Activated CD4-positive, alpha-beta T cell treated with anti-CD3 and anti-CD28 coated beads for 36 hours (primary cell): Measurements from ENCODE around the gene RAB27B. TPM values are rescaled to one million over a fixed set of nuclear protein-coding genes. Genes with fewer than 3 reads are reported as not detected.
A peak's percentile ranks its signal among the peaks of the same experiment; 100 is the strongest.
"Not testable (repeated sequence)": the region's sequence is repeated elsewhere in the genome, so short reads cannot be mapped to it uniquely, and the experiment has no call there.

ENCODE experiments used
- ATAC-seq: fragments of 200-7000 bp; cut with Tn5 transposase; one replicate; pipeline ENCODE4 v1.10.0; 2021; ENCODE audit warnings: mild to moderate bottlenecking, moderate library complexity
- CTCF ChIA-PET: fragments of 350-600 bp; sonication (Branson Sonifier 250); formaldehyde crosslinking; loops from one replicate; lab custom pipeline; 2021; ENCODE audit warnings: antibody characterized with exemption; lab: Charles Lee
- POLR2A ChIA-PET: fragments of 350-600 bp; sonication (Branson Sonifier 250); formaldehyde crosslinking; loops from one replicate; lab custom pipeline; 2021; ENCODE audit warnings: antibody characterized with exemption, inconsistent platforms; lab: Charles Lee
- DNase-seq: peaks from one replicate; pipeline ENCODE4 v3.0.0-alpha.2; 2020
- H3K27ac Mint-ChIP-seq: one replicate; pipeline ENCODE4 v1.8.0; 2021; ENCODE audit warnings: mixed read lengths
- H3K27me3 Mint-ChIP-seq: one replicate; pipeline ENCODE4 v1.8.0; 2021; ENCODE audit warnings: mixed read lengths
- H3K36me3 Mint-ChIP-seq: one replicate; pipeline ENCODE4 v1.8.0; 2021; ENCODE audit warnings: low read depth, mixed read lengths
- H3K4me1 Mint-ChIP-seq: one replicate; pipeline ENCODE4 v1.8.0; 2021; ENCODE audit warnings: mixed read lengths
- H3K4me3 Mint-ChIP-seq: one replicate; pipeline ENCODE4 v1.8.0; 2021; ENCODE audit warnings: mild to moderate bottlenecking, moderate library complexity, mixed read lengths
- H3K9me3 Mint-ChIP-seq: one replicate; pipeline ENCODE4 v1.8.0; 2021; ENCODE audit warnings: low read depth, mixed read lengths
- intact Hi-C, 2 experiments: fragments of 100-400 bp; cut with DNase I in 1 of 2; cut with micrococcal nuclease in 1 of 2; formaldehyde crosslinking; loops; one replicate each; pipeline versions ENCODE4 v1.14.2 to v1.15.1; 2022 to 2024; cut with DNase I, micrococcal nuclease
- total RNA-seq, 2 experiments: library from RNA; stranded (reverse); gene quantifications; one replicate each; pipeline ENCODE4 v1.2.3, GENCODE V29; 2021

RAB27B gene
- total RNA-seq, 2 experiments from 2014 or later = 0.35 to 0.53 TPM

DNA sequence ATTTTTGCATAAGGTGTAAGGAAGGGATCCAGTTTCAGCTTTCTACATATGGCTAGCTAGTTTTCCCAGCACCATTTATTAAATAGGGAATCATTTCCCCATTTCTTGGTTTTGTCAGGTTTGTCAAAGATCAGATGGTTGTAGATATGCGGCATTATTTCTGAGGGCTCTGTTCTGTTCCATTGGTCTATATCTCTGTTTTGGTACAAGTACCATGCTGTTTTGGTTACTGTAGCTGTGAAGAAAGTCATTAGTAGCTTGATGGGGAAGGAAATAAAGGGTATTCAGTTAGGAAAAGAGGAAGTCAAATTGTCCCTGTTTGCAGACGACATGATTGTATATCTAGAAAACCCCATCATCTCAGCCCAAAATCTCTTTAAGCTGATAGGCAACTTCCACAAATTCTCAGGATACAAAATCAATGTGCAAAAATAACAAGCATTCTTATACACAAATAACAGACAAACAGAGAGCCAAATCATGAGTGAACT, 7.4 kb upstream of the RAB27B start:
- ATAC-seq, POLR2A ChIA-PET, H3K36me3 Mint-ChIP-seq, H3K27ac Mint-ChIP-seq, CTCF ChIA-PET, H3K4me3 Mint-ChIP-seq, H3K4me1 Mint-ChIP-seq, intact Hi-C loops, H3K27me3 Mint-ChIP-seq, H3K9me3 Mint-ChIP-seq, DNase-seq: not testable (repeated sequence)

GRCh38 chr18:54822872-54823845, 5.1 kb upstream of the RAB27B start:
- no peak overlapping the region for H3K4me3 Mint-ChIP-seq
- ATAC-seq = no peak
- no peak for DNase-seq
- ChIA-PET CTCF (interaction anchor here (1.0 kb wide), 1 partner anchor 20 kb away, joined by 6 read pairs; no protein-coding TSS in a partner anchor), POLR2A (no interaction called here)
- peaks cover 9% of the 10 kb centered on the region for H3K4me1 Mint-ChIP-seq
- H3K27ac Mint-ChIP-seq = no peak overlapping the region
- no peaks in the 10 kb centered on the region for H3K9me3 Mint-ChIP-seq
- H3K36me3 Mint-ChIP-seq = no peaks in the 10 kb centered on the region
- intact Hi-C loops = no loop called here
- H3K27me3 Mint-ChIP-seq = peaks cover 3% of the 10 kb centered on the region

DNA sequence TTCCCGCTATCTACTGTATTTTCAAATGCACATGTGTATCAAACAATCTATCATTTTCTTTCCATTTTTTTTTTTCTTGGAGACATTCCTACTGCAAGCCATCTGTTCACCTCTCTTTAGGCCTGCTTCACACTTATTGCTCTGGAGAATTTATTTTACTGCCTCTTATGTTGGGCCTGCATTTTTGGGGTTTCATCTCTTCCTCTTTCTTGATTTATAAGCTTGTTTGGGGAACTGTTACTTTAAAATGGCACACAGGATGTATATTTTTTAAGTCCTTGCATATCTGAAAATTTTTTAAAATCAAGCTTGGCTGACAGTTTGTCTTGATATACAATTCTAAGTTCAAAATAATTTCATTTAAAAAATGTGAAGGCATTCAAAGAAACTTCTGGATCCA, 3.5 kb upstream of the RAB27B start:
- POLR2A ChIA-PET = no interaction called here
- no peak overlapping the region for H3K4me3 Mint-ChIP-seq
- H3K9me3 Mint-ChIP-seq = no peaks in the 10 kb centered on the region
- no peak for ATAC-seq
- H3K27ac Mint-ChIP-seq = no peak overlapping the region
- H3K27me3 Mint-ChIP-seq = no peaks in the 10 kb centered on the region
- H3K36me3 Mint-ChIP-seq = no peaks in the 10 kb centered on the region
- CTCF ChIA-PET = interaction anchor here (0.6 to 1.2 kb wide), 3 partner anchors 17 to 162 kb away, joined by 3 read pairs; no protein-coding TSS in a partner anchor
- intact Hi-C loops = loop anchor here in 1 of 2 experiments (5.0 kb wide), 1 partner anchor 47 kb away; no protein-coding TSS in a partner anchor
- no peak for DNase-seq
- peaks cover 17% of the 10 kb centered on the region for H3K4me1 Mint-ChIP-seq

GRCh38 chr18:54825601-54826344, 2.5 kb upstream of the RAB27B start:
- intact Hi-C loops = loop anchor here in 1 of 2 experiments (5.0 kb wide), 1 partner anchor 48 kb away; no protein-coding TSS in a partner anchor
- no peaks in the 10 kb centered on the region for H3K9me3 Mint-ChIP-seq
- ChIA-PET CTCF (interaction anchor here (0.7 kb wide), 1 partner anchor 48 kb away, joined by 3 read pairs; no protein-coding TSS in a partner anchor), POLR2A (no interaction called here)
- no peak overlapping the region for H3K4me3 Mint-ChIP-seq
- DNase-seq = no peak
- no peaks in the 10 kb centered on the region for H3K27me3 Mint-ChIP-seq
- no peak overlapping the region for H3K27ac Mint-ChIP-seq
- peaks cover 20% of the 10 kb centered on the region for H3K4me1 Mint-ChIP-seq
- ATAC-seq = no peak
- no peaks in the 10 kb centered on the region for H3K36me3 Mint-ChIP-seq

DNA sequence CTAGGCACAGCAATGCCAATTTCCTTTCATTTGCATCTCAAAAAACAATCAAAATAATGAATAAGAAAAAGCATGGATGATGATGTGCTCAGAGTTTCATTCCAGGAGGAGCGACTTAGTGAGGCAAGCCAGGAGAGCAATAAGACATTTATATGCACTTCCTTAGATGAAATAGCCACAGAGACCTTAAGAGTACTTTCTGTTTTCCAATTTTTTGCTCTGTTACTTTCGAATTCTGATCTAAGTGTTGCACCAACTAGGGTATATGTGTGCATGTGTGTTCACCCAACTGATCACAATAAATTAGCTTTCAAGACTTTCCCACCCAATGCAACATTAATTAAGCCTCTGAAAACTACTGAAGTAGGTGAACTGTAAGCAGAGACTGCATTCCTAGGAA, 709 bp downstream of the RAB27B start:
- peak overlapping the region; percentile 49 for H3K27ac Mint-ChIP-seq
- H3K4me3 Mint-ChIP-seq = peak overlapping the region; percentile 78
- H3K4me1 Mint-ChIP-seq = peaks cover 24% of the 10 kb centered on the region
- no peak for ATAC-seq
- H3K9me3 Mint-ChIP-seq = peaks cover 8% of the 10 kb centered on the region
- ChIA-PET POLR2A (no interaction called here), CTCF (interaction anchor here (0.8 to 1.3 kb wide), 2 partner anchors 118 to 158 kb away, joined by 3 to 4 read pairs; no protein-coding TSS in a partner anchor)
- H3K27me3 Mint-ChIP-seq = no peaks in the 10 kb centered on the region
- DNase-seq = no peak
- intact Hi-C loops = loop anchor here (1.0 to 5.0 kb wide), 3 partner anchors 52 to 117 kb away; no protein-coding TSS in a partner anchor
- peaks cover 6% of the 10 kb centered on the region for H3K36me3 Mint-ChIP-seq

- Mint-ChIP-seq H3K9me3 (peaks cover 8% of the 10 kb centered on the region), H3K4me1 (peaks cover 29% of the 10 kb centered on the region), H3K36me3 (peaks cover 6% of the 10 kb centered on the region), H3K27ac (no peak overlapping the region), H3K4me3 (no peak overlapping the region), H3K27me3 (no peaks in the 10 kb centered on the region)
- no peak for DNase-seq
- ChIA-PET CTCF (no interaction called here), POLR2A (no interaction called here)
- intact Hi-C loops = loop anchor here (2.0 to 5.0 kb wide), 2 partner anchors 53 kb away; no protein-coding TSS in a partner anchor
- ATAC-seq = no peak
Measured at GRCh38 chr18:54829856-54830255, 1.6 kb downstream of the RAB27B start.

DNA sequence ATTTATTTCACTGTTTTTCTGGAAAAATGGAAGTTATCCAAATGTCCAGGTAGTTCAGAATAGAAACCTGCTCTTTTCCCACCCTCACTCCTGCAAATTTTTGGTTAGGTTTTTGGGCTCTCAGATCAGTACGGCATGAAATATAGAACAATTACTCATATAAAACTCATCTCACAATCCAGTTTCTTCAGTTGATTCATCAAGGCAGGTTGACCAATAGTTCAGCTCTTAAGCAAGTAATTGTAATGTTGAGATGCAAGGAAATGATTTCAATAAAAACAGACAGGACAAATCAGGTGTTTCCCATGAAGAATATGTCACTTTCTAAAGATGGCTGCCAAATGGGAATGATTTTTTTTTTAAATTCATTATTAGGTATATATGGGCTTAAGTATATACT, 2.0 kb downstream of the RAB27B start:
- Mint-ChIP-seq H3K27ac (no peak overlapping the region), H3K4me1 (peaks cover 30% of the 10 kb centered on the region), H3K27me3 (no peaks in the 10 kb centered on the region), H3K4me3 (no peak overlapping the region), H3K9me3 (peaks cover 8% of the 10 kb centered on the region), H3K36me3 (peaks cover 6% of the 10 kb centered on the region)
- DNase-seq (no peak), ATAC-seq (peak; percentile 25)
- POLR2A ChIA-PET = no interaction called here
- intact Hi-C loops = no loop called here
- CTCF ChIA-PET = no interaction called here

DNA sequence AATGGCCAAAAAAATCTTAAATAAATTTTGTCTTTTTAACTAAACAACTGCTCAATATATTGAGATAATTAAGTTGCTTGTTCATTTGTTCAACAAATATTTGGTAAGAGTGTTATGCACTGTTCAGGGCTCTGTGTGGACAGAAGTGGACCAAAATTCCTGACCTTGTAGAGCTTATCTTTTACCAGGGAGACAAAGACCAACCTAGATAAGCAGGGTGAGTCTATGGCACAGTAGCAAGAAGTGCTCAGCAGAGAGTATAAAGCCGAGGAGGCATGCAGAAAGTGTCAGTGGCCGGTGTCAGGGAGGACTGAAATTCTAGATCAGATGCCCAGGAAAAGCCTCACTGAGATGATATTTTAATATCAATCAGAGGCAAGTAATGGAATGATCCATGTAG, 2.6 kb downstream of the RAB27B start:
- Mint-ChIP-seq H3K27ac (no peak overlapping the region), H3K36me3 (peaks cover 6% of the 10 kb centered on the region), H3K4me1 (peaks cover 35% of the 10 kb centered on the region), H3K9me3 (peaks cover 8% of the 10 kb centered on the region), H3K27me3 (no peaks in the 10 kb centered on the region), H3K4me3 (no peak overlapping the region)
- CTCF ChIA-PET = no interaction called here
- ATAC-seq (no peak), DNase-seq (no peak)
- intact Hi-C loops = no loop called here
- POLR2A ChIA-PET = no interaction called here

DNA sequence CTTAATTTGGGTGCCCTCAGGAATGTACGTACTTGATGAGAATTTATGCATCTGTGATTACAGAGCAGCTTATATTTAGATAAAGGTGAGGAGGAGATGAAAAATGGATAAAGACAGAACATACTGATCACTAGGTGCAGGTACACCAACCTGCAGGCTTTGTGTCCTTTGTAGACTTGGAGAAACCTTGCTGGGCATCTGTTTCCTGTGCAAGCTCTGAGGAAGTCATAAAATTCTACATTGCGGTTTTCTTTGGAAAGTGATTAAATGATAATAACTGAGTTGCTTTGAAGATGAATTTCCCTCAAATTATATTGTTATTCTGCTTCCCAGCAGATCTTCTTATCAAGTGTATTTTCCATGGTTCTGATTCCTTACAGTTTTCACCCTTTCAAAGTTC, 7.7 kb downstream of the RAB27B start:
- DNase-seq = no peak
- Mint-ChIP-seq H3K27me3 (peaks cover 2% of the 10 kb centered on the region), H3K4me1 (peaks cover 29% of the 10 kb centered on the region), H3K9me3 (peaks cover 8% of the 10 kb centered on the region), H3K27ac (peak overlapping the region; percentile 28), H3K36me3 (peaks cover 6% of the 10 kb centered on the region), H3K4me3 (peak overlapping the region; percentile 13)
- intact Hi-C loops = loop anchor here in 1 of 2 experiments (2.0 kb wide), 1 partner anchor 17 kb away; no protein-coding TSS in a partner anchor
- CTCF ChIA-PET = no interaction called here
- peak; percentile 57 for ATAC-seq
- POLR2A ChIA-PET = no interaction called here

GRCh38 chr18:54843314-54843713, 15.0 kb downstream of the RAB27B start:
- Mint-ChIP-seq H3K36me3 (no peaks in the 10 kb centered on the region), H3K27me3 (no peaks in the 10 kb centered on the region), H3K4me3 (no peak overlapping the region), H3K27ac (no peak overlapping the region), H3K4me1 (no peaks in the 10 kb centered on the region), H3K9me3 (no peaks in the 10 kb centered on the region)
- ChIA-PET POLR2A (no interaction called here), CTCF (no interaction called here)
- DNase-seq (no peak), ATAC-seq (no peak)
- intact Hi-C loops = no loop called here

DNA sequence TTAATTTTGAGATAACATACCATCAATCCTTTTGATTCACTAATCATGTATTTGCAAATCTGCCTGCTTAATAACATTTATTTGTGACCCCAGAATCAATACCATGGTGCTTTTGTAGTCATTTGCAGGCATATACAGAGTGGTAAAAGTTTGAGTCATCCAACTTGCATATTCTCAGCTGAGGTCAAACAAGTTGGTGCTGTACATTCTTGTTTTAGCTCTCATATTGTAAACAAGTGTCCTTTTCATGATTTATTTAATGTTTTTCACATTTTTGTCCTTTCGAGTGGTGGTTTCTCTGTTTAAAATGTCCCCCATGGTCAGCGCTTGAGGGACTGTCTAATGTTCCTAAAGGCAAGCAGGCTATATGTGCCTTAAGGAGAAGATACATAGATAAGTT, 17.5 kb downstream of the RAB27B start:
- Mint-ChIP-seq H3K36me3 (no peaks in the 10 kb centered on the region), H3K9me3 (no peaks in the 10 kb centered on the region), H3K4me1 (no peaks in the 10 kb centered on the region), H3K27me3 (no peaks in the 10 kb centered on the region), H3K27ac (no peak overlapping the region), H3K4me3 (no peak overlapping the region)
- intact Hi-C loops = no loop called here
- no peak for DNase-seq
- CTCF ChIA-PET = no interaction called here
- peak; percentile 33 for ATAC-seq
- POLR2A ChIA-PET = no interaction called here
